Measurements from ENCODE around the gene C4orf36.

DNA sequence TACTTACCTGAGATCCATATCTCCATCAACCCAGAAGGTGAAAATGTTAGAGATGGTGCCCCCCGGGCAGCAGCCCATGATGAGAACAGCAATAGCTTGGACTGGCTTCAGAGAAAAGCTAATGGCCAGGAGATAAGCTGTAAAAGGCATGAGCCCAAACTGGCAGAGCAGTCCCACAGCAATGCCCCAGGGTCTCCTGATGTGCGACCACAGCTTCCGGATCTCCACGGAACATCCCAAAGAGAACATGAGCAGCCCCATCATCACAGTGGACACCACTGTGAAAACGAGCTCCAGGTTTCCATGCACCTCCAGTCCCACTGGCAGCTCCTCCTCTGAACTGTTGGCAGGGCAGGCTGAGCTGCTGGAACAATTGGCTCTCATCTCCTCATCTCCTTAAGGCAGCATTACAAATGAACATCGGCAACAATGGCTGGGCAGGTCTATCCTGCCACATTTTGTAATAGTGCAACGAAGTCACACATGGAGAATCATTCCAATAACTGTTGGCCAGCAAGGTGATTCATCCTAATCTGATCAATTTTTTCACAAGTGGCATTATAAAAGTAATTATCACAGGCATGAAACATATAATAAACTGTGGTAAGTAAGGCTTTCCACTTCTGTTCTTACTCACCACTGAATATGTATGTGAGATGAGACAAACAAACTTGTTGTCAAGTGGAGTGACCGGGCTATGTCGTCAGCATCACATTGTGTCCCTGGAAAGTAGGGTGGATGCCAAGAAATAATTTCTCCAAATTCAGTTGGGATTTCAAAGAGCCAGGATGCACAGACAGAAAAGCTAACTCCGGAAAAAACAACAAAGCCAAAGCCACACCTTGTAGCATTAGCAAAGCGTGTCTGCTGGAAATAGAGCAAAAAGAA lies 43.2 kb downstream of the C4orf36 start, which contains the start of gene SLC10A6:
- no peak for TF ChIP-seq CTCF (IDR thresholded peaks at IDR 0.05)
- no peak for TF ChIP-seq POLR2A (IDR thresholded peaks at IDR 0.05)
